Measurements from ENCODE around the gene DBI.

DBI gene

GRCh38 chr2:119323459-119323858 lies 43.3 kb upstream of the DBI start:
- TF ChIP-seq ZBTB7A (IDR thresholded peaks at IDR 0.05; ENCODE audit: low read depth) (no peak), TEAD4 (IDR thresholded peaks at IDR 0.05) (no peak), CEBPB (IDR thresholded peaks at IDR 0.05) (no peak), FOXM1 (IDR thresholded peaks at IDR 0.05; ENCODE audit: borderline replicate concordance, low read depth) (no peak), YY1 (IDR thresholded peaks at IDR 0.05; ENCODE audit: low read depth) (no peak), NFIC (IDR thresholded peaks at IDR 0.05) (no peak), EP300 (IDR thresholded peaks at IDR 0.05; ENCODE audit: borderline replicate concordance) (no peak), REST (IDR thresholded peaks at IDR 0.05; ENCODE audit: low read depth) (no peak), TAF1 (IDR thresholded peaks at IDR 0.05; ENCODE audit: low read depth) (no peak), MAX (IDR thresholded peaks at IDR 0.05) (no peak), TCF12 (IDR thresholded peaks at IDR 0.05; ENCODE audit: low read depth) (no peak), RAD21 (IDR thresholded peaks at IDR 0.05; ENCODE audit: low read depth) (no peak), CREB1 (IDR thresholded peaks at IDR 0.05; ENCODE audit: low read depth) (no peak), EGR1 (IDR thresholded peaks at IDR 0.05) (no peak), USF1 (IDR thresholded peaks at IDR 0.05) (no peak)

- TF ChIP-seq EP300 (IDR thresholded peaks at IDR 0.05; ENCODE audit: borderline replicate concordance), result no peak
- no peak for TF ChIP-seq FOXM1 (IDR thresholded peaks at IDR 0.05; ENCODE audit: borderline replicate concordance, low read depth)
- TF ChIP-seq MAX (IDR thresholded peaks at IDR 0.05), result no peak
- no peak for TF ChIP-seq REST (IDR thresholded peaks at IDR 0.05; ENCODE audit: low read depth)
- no peak for TF ChIP-seq YY1 (IDR thresholded peaks at IDR 0.05; ENCODE audit: low read depth)
Measured at GRCh38 chr2:119324685-119325270, 42.0 kb upstream of the DBI start.

- TF ChIP-seq RAD21 (IDR thresholded peaks at IDR 0.05; ENCODE audit: low read depth) (no peak), TEAD4 (IDR thresholded peaks at IDR 0.05) (no peak), CEBPB (IDR thresholded peaks at IDR 0.05) (no peak), FOXM1 (IDR thresholded peaks at IDR 0.05; ENCODE audit: borderline replicate concordance, low read depth) (no peak), USF1 (IDR thresholded peaks at IDR 0.05) (no peak), TCF12 (IDR thresholded peaks at IDR 0.05; ENCODE audit: low read depth) (no peak)
Measured at GRCh38 chr2:119326938-119327337, 39.8 kb upstream of the DBI start.

GRCh38 chr2:119327431-119327830 lies 39.3 kb upstream of the DBI start:
- TF ChIP-seq RAD21 (IDR thresholded peaks at IDR 0.05; ENCODE audit: low read depth) (no peak), CREB1 (IDR thresholded peaks at IDR 0.05; ENCODE audit: low read depth) (no peak), TCF12 (IDR thresholded peaks at IDR 0.05; ENCODE audit: low read depth) (no peak), CEBPB (IDR thresholded peaks at IDR 0.05) (no peak), ZBTB7A (IDR thresholded peaks at IDR 0.05; ENCODE audit: low read depth) (no peak), MAX (IDR thresholded peaks at IDR 0.05) (no peak), TAF1 (IDR thresholded peaks at IDR 0.05; ENCODE audit: low read depth) (no peak), TEAD4 (IDR thresholded peaks at IDR 0.05) (no peak), NFIC (IDR thresholded peaks at IDR 0.05) (no peak), USF1 (IDR thresholded peaks at IDR 0.05) (no peak), REST (IDR thresholded peaks at IDR 0.05; ENCODE audit: low read depth) (no peak)
